HG03039 (cell line): ENCODE data around the gene FGF4.

Source experiments
- ATAC-seq: cut with Tn5 transposase; IDR thresholded peaks from one replicate; pipeline ENCODE4 v1.9.1; 2021; ENCODE audit warnings: mild to moderate bottlenecking, moderate library complexity; ENCODE audit not compliant: unreplicated experiment

FGF4 gene, protein sequence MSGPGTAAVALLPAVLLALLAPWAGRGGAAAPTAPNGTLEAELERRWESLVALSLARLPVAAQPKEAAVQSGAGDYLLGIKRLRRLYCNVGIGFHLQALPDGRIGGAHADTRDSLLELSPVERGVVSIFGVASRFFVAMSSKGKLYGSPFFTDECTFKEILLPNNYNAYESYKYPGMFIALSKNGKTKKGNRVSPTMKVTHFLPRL

DNA sequence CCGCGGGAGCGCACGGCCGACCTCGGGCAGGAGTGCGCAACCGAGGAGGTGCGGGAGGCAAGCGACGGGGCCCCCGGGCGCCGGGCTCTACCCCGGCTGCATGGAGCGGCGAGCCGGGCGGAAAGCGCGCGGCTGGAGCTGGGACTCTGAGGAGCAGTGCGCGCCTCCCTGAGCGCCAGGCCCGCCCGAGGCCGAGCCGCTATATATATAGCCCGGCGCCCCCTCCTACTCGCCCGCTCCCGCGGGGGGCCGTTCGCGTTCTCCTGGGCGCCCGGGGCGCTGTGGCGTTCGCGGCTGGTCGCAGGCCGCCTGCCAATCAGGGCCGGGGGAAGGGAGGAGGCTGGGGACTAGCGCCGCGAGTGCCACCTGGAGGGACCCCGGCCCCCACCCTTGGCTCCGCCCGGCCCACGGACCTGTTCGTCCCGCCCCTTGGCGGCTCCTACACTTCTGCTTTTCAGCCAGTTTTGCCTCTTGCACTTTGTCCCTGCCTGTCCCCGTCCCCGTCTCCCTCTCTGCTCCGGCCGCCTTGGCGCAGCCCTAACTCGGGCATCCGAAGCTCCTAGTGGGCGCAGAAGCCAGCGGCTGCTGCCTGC is at the start of gene FGF4:
Gene FGF4 (minus strand): TSS at position 179 of the 593 bp plus-strand sequence. CDS start 257 bp downstream, outside the sequence.
- no peak for ATAC-seq

DNA sequence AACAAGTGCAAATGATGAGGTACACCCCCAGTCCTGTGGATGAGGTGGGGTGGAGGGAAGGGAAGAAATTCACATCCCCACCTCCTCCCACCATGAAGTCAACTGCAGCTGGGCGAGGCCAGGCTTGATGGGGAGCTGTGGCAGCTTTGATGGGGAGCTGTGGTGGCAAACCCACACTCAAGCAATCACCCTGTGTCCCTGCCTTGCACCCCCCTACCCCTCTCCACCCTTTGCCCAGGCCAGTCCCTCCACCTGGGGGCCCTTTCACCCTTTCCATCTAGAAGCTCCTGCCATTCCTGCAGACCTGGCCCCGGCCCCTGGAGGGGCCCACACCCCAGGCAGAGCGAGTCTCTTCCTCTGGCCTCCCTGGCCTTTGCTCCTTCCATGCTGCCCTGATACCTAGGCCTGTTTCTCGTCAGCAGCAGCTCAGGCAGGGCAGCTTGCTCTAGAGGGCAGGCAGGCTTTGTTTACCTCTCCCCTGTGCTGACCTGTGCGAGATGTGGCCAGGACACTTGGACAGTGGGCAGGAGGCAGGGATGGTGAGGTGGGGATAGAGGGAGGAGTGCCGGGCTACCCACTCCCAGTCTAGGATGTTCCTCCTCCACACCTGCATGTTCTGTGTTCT is 48.6 kb upstream of the FGF4 start:
- no peak for ATAC-seq

DNA sequence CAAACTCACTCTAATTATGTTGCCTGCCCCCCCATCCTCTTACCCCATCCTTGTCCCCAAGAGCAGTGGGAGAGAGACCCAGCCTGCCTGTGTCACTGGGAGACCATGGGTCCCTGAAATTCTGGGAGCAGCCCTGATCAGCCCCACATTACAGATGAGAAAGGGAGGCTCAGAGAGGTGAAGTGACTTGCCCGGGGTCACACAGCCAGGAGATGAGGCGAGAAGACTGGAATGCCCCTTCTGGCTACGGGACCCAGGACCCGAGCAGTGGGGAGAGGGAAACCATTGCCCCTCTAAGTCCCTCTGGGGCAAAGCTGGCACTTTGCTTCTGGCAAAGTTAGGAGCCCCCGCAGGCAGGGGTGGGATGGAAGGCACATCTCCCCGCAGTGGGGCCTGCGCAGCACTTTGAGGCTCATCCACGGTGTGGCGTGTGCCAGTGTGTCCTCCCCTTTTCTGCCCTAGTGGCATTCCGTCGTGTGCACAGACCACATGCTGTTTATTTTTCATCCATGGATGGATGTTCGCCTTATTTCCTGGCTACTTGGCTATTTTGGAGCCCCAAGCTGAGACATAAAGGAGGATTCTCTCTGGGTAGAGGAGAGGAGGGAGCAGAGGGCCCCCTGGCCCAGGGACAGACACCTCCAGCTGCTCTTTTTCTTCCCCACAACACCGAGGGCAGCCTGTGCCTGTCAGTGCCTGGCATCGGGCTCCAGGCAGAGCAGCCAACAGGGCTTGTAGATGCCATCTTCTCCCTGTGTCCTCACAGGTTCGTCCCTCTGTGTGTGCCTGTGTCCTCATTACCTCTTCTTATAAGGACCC is 47.7 kb upstream of the FGF4 start:
- ATAC-seq, result no peak

DNA sequence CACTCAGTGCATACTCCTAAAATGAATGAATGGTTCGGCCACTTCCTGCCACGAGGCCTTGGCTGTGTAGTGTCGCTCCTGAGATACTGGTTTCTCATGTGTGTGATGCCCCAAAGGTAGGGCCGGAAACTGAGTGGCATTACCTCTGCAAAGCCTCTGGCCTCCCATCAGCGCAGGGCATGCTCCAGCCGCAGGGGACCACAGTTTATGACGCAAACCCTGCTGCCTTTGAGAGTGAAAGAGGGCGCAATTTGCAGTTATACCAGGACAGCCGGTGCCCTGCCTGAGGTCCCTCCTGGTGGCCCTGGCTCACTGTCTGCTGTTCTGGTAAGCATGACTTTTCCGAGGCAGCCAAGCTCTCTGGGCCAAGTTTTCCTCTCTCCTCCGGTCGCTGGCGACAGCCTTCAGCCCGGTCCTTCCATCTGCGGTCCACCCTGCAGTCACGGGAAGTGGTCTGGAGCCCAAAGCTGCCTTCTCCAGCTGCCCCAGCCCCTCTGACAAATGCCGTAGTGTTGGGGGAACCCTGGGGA is 46.4 kb upstream of the FGF4 start:
- ATAC-seq, result no peak

DNA sequence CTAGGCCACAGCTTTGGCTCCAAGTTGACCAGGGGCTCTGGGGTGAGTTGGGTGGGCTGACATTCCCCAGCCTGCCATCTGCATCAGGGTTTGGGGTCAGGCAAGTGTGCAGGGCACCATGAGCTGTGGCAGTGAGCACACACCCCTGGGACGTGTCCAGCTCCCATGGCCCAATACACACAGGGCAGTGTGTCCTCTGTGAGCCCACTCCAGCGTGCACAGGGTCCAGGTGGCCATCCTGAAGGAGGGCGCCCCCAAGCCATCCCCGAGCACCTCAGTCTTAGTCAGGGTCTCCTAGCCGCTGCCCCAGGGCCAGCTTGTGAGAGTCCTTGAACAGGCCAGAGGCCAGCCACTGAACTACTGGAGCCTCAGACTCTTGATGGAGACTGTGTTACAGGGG is 45.3 kb upstream of the FGF4 start:
- ATAC-seq, result no peak

DNA sequence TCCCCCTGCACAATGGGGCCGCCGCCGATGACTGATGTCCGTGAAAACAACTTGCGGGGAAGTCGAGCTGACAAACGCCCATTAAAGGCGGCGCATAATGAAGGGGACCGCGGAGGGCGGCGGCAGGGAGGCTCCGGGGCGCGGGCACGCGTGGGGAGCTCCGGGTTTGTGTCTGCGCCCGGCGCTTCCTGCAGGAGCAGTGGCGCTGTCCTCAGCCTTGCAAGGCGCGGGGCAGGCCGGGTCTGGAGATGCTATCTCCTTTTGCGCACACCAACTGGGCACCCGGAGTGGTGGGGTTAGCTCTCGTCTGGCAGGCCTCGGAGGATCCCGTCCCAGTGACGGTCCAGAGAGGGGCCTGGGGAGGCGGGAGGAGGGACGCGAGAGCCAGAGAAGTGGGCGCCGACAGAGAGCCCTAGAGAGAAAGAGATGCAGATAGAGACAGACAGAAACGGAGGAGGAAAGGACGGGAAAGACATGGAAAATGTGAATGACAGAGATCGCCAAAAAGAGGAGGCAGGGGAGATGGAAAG is 44.5 kb upstream of the FGF4 start:
- ATAC-seq, result no peak

DNA sequence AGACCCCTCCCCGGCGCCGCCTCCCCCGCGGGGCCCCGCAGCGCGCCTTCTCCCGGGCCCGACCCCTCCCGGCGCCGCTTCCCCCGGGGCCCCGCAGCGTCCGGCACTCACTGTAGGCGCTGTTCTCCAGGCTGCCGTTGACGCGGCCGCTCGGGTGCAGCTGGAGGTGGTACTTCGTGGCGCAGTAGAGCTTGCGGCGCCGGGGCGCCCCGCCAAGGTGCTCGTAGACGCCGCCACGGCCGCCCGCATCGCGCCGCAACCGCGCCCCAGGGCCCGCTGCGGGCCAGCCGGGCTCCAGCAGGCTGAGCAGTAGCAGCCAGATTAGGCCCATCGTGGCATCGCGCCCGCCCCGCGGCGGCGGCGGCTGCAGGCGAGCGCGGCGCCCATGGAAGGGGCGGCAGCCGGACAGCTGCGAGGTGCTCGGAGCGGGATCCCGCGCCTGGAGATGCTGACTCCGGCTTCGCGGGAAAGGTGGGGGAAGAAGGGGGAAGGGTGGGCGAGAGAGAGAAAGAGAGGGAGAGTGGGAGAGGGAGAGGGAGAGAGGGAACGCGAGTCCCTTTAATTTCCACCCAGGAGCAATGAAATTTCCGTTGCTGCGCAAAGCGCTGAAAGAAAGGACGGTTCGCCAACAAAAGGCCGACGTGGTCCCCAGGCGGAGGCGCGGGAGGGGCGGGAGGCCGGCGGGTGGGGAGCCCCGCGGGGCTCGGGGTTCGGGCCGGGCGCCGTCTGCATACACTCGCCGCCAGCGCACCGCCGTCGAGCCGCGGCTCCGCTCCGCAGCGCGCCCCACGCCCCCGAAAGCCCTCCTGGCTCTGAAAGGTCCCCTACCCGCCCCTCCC is 43.7 kb upstream of the FGF4 start, which contains the start of gene FGF3:
Gene FGF3 (minus strand): TSS at position 814 of the 839 bp plus-strand sequence. CDS start 483 bp downstream, at position 331.
- ATAC-seq, result no peak

DNA sequence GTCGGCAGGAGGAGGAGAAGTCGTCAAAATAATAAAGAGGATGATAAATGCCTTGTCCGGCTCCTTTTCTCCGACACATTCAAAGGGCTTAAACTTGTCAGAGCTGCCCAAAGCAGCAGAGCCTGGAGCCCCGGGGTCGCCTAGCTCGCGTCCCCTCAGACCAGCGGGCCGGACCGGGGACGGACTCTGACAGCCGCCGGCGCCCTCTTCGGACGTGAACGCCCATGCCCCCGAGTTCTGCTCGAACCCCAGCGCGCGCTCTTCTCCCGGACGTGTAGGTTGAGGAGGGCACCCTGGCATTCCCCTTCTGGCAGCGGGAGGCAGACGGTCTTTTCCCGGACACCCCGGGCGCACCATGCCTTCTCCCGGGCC is 43.1 kb upstream of the FGF4 start:
- ATAC-seq, result no peak

DNA sequence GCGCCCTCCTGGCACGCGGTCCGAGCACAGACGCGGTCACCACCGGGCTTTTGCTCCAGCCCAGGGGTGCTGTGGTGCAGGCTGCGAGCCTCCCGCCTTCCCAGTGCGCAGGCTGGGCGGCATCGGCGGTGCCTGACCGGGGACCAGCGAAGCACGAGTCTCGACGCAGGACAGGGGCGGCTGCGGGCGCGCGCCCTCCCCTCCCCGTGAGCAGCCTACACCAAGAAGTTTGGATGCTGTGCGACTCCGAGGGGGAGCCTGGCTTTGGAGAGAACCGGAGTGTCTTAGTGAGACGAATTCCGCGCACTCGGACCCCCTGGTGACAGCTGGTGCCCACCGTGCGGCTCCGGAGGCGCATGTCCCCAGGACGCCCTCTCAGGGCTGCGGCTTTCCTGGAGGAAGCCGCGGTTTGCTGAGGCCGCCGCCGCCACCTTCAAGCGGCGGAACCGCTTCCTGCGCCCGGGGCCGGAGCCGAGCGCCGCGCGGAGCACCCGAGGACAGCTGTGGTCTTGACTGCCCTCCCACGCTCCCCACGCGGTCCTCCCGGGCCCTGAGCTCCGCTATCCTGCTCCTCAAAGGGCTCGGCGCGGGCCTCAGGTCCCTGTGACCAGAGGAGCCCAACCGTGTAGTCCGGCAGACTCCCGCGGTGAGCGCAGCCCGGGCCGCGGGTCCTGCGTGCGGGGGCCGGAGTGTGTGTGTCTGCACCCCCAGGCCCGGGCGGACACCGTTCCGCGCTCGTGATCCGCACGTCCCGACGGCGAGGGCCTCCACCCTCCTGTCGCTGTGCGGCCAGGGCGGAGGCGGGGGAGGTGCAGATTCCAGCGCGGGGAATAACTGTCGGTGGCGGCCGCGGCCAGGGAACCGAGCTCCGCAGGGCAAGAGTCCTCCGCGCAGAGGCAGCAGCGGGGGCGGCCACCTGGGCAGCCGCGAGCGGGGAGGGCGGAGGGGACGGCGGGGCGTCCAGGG is 42.4 kb upstream of the FGF4 start:
- no peak for ATAC-seq

DNA sequence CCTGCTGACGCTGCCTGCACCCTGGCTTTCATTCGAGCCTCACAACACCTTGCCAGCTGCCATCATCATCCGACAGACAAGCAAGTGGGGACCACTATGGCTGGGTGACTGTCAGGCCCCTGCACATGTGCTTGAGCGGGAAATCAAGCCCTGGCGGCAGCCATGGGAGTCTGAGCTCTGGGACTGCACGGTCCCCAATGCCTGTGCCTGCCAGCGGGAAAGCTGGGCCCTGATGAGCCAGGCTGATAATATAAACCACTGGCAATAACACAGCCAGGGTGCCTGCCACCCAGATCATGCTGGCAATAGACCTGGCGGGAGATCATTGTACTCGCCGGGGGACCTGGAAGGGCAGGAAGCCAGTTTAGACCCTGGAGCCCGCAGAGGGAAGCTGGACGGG is 41.5 kb upstream of the FGF4 start:
- ATAC-seq, result no peak

DNA sequence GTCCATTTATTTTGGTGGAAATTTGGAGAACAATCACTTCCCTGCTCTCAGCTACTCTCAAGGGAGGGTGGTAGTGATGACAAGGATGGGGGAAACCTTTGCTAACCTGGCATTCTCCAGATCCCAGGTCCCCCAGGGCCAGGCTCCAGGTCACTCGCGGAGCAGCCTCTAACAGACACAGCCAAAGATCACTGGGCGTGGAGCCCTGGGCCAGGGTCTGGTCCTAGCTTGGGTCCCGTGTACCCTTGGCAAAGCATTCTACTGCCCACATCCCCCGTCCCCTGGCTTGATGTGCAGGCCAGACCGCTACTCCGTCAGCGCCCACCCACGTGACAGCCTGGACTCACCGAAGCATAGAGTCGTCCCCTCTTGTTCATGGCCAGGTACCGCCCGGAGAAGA is 40.8 kb upstream of the FGF4 start:
- ATAC-seq, result no peak

DNA sequence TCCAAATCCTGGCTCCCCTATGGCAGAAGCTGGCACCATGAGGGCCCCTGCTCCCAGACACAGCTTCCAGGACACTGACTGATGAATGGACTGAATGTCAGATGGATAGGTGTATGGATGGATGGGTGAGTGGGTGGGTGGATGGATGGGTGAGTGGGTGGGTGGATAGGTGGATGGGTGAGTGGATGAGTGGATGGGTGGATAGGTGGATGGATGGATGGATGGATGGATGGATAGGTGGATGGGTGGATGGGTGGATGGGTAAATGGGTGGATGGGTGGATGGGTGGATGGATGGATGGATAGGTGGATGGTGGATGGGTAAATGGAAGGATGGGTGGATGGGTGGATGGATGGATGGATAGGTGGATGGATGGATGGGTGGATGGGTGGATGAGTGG is 39.8 kb upstream of the FGF4 start:
- ATAC-seq, result no peak

DNA sequence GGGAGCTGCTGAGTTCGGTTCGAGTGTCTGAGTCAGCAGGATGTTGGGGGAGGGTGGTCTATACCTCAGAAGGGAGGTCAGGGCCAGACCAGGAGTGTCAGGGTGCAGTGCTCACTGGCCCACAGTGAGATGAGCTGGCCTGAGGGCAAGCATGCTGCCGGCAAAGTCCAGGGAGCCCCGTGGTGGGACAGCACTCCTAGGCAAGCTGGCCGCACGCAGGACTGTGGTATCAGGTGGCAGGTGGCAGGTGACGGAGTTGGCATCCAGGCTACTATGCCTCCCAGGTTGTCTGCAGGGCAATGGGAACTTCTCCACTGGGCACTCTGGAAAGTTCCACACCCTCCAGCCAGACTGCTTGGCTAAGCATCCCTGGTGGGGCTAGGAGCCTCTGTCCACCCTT is 39.3 kb upstream of the FGF4 start:
- ATAC-seq, result no peak

DNA sequence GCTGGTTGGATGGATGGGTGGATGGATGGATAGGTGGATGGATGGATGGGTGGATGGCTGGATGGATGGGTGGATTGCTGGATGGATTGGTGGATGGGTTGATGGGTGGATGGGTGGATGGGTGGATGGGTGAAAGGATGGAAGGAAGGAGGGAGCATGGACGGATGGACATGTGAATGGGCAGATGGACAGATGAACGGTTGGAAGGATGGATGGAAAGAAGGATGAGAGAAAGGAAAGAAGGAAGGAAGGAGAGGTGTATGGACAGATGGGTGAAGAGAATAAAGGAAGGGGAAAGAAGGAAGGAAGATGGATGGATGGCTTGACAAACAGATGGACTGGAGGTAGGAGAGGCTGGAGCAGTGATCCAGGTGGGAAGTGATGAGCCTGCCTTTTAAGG is 38.7 kb upstream of the FGF4 start:
- no peak for ATAC-seq

DNA sequence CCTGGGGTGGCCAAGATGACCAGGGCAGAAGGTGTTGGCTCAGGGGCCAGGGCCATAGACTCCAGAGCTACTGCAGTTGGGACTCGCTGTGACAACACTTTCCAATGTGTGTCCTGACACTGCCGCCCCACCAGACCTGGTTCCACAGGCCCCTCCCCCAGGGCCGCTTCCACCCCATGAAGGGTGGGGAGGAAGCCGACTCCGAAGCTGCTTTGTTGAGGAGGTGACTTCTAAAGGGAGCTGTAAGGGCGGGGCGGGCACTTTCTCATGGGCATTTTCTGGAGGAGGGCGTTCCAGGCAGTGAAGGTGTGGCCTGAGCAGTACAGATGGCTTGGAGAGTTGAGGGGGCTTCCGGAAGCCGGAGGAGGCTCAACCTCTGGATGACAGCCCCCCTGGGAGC is 37.8 kb upstream of the FGF4 start:
- ATAC-seq, result no peak

DNA sequence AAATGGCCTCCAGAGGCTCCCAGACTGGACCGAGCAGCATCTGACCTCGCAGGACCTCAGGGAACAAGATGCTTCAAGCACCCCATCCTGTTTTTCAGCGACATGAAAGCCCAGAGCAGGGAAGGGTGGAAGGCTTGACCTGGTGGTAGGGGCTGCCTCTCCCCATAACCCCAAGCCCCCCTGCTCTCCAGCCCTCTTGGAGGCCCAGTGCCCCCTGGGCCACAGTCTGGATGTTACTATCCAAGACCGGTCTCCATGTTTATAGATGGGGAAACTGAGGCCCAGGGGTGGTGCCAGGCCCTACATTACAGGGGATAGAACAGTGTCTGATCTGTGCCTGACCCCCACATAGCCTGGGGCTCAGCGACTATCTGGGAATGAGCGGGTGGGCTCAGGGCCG is 37.1 kb upstream of the FGF4 start:
- ATAC-seq, result no peak

DNA sequence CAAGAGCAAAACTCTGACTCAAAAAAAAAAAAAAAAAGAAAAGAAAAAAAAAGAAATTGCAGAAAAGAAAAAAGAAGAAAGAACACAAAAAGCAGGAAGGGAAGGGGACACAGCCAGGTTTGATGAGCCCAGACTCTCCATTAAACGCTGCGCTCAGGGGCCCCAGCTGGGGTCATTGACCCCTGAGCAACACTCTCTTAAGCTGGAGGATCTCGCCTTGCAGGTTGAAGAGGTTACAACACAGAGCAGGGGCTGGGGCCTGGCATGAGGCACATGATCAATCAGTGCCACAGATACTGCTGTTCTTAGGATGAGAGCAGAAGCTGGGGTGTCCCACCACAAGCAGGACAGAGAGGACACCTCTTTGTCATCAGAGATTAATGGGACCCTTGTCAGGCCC is 36.3 kb upstream of the FGF4 start:
- ATAC-seq, result no peak

DNA sequence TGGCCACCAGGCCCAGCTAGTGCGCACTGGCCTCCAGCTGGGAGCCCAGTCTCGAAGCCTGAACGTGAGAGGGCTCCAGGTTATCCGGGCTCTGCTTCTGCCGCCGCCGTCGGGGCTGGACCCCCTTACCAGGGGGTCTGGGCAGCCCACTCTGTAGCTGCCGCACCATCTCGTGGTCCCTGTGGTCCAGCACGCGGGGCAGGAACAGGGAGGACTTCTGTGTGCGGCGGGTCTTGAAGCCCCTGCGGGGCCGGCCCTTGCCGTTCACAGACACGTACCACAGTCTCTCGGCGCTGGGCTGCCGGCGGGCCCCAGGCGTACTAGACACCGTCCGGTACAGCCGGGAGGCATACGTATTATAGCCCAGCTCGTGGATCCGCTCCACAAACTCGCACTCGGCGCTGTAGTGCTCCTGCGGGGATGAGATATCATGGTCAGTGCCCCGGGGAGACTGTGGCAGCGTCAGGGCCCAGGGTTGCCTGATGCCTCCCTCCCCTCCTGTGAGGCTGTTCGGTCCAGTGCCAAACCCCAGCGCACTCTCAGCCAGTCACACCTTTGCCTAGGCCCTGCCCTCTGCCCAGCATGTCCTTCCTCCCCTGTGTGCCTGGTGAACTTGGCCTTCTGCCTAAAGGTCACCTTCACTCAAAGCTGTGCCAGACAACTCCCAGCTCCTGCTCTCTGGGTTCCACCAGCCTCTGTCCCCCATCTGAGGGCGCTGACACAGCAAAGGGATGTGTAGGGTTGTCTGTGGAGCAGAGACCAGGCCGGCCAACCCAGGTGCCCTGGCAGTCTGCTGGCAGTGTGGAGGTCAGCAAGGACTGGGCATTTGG is 35.4 kb upstream of the FGF4 start:
- ATAC-seq, result no peak
